ENCODE results near the gene TREML1.
"Not testable (repeated sequence)": the region's sequence is repeated elsewhere in the genome, so short reads cannot be mapped to it uniquely, and the experiment has no call there.

The TREML1 gene

DNA sequence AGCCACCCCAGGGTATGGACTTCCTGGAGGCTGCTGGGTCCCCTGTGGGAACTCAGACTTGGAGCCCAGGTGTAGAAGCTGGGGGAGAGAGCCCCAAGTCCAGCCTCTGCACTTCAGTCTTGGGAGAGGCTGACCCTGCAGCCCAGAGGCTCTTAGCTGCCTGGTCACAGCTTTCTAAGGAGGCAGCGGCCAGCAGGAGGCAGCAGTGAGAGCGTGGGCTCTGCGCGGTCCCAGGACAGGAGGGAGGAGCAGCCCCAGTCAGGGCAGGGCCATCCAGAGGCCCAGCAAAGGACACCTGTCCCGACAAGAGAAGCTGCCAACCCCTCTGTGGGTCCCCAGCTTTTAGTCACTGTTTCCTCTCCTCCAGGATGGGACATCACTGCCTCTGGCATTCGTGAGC is 37.4 kb upstream of the TREML1 start:
- Histone ChIP-seq H3K4me3 (ENCODE audit: severe bottlenecking) (no peak overlapping the region), H3K9me3 (ENCODE audit: severe bottlenecking) (no peaks in the 10 kb centered on the region), H3K27ac (ENCODE audit: poor library complexity, severe bottlenecking) (no peak overlapping the region), H3K4me1 (ENCODE audit: insufficient read depth, poor library complexity, severe bottlenecking) (no peaks in the 10 kb centered on the region), H3K27me3 (ENCODE audit: insufficient read depth, poor library complexity, severe bottlenecking) (peaks cover 5% of the 10 kb centered on the region), H3K36me3 (ENCODE audit: low read depth) (no peaks in the 10 kb centered on the region)
- ATAC-seq (ENCODE audit: low read depth), result no peak; the same call in 2 of the 3 replicates
- TF ChIP-seq, protein P1, sequence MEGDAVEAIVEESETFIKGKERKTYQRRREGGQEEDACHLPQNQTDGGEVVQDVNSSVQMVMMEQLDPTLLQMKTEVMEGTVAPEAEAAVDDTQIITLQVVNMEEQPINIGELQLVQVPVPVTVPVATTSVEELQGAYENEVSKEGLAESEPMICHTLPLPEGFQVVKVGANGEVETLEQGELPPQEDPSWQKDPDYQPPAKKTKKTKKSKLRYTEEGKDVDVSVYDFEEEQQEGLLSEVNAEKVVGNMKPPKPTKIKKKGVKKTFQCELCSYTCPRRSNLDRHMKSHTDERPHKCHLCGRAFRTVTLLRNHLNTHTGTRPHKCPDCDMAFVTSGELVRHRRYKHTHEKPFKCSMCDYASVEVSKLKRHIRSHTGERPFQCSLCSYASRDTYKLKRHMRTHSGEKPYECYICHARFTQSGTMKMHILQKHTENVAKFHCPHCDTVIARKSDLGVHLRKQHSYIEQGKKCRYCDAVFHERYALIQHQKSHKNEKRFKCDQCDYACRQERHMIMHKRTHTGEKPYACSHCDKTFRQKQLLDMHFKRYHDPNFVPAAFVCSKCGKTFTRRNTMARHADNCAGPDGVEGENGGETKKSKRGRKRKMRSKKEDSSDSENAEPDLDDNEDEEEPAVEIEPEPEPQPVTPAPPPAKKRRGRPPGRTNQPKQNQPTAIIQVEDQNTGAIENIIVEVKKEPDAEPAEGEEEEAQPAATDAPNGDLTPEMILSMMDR (IDR thresholded peaks at IDR 0.05; ENCODE audit: poor library complexity, severe bottlenecking), result peak; percentile 16
- DNase-seq (ENCODE audit: low spot score), result no peak

DNA sequence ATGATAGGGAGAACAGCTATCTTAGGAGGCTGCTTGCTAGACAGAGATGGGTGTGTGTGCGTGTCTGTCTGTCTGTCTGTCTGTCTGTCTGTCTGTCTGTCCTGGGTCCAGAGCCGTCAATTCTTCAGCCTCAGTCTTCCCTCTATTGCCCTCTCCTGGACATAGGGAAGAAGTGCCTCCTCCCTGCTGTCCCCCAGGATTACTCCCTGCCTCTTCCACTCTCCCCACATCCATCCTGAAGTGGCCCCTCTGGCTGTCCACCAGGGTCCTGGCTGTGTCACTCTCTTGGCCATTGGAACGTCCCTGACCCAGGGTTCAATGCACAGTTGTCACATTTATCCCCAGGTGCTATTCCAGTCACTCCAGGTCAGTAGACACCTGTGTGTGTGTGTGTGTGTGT is 36.6 kb upstream of the TREML1 start:
- ATAC-seq (ENCODE audit: low read depth), result no peak
- H3K4me3 ChIP-seq (ENCODE audit: severe bottlenecking), result no peak overlapping the region
- H3K27ac ChIP-seq (ENCODE audit: poor library complexity, severe bottlenecking), result no peak overlapping the region
- no peak for DNase-seq (ENCODE audit: low spot score)
- H3K27me3 ChIP-seq (ENCODE audit: insufficient read depth, poor library complexity, severe bottlenecking), result no peaks in the 10 kb centered on the region
- TF ChIP-seq, protein P1 (IDR thresholded peaks at IDR 0.05; ENCODE audit: poor library complexity, severe bottlenecking), result no peak
- no peaks in the 10 kb centered on the region for H3K9me3 ChIP-seq (ENCODE audit: severe bottlenecking)
- no peaks in the 10 kb centered on the region for H3K36me3 ChIP-seq (ENCODE audit: low read depth)
- H3K4me1 ChIP-seq (ENCODE audit: insufficient read depth, poor library complexity, severe bottlenecking), result no peaks in the 10 kb centered on the region

DNA sequence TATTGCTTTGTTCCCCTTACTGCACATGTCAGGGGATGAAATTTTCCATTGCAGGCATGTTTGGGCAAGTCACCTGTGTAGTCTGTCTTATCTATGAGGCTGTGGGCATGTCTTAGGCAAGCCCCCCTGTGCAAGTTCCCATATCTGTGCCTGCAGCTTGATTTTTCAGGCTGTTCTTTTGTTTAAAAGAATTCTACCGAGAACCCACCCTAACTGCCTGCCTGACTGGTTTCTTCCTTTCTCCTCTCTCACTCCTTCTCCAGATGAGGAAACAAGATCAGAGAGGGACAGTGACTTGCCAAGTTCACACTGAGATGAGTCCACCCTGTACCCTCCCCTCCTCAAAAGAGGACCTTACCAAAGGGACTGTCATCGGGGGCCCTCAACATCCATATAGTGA is 35.8 kb upstream of the TREML1 start:
- Histone ChIP-seq H3K27me3 (ENCODE audit: insufficient read depth, poor library complexity, severe bottlenecking) (no peaks in the 10 kb centered on the region), H3K36me3 (ENCODE audit: low read depth) (no peaks in the 10 kb centered on the region), H3K27ac (ENCODE audit: poor library complexity, severe bottlenecking) (no peak overlapping the region), H3K4me1 (ENCODE audit: insufficient read depth, poor library complexity, severe bottlenecking) (no peaks in the 10 kb centered on the region), H3K4me3 (ENCODE audit: severe bottlenecking) (no peak overlapping the region), H3K9me3 (ENCODE audit: severe bottlenecking) (no peaks in the 10 kb centered on the region)
- ATAC-seq (ENCODE audit: low read depth), result no peak
- DNase-seq (ENCODE audit: low spot score), result no peak
- TF ChIP-seq, protein P1 (IDR thresholded peaks at IDR 0.05; ENCODE audit: poor library complexity, severe bottlenecking), result no peak

DNA sequence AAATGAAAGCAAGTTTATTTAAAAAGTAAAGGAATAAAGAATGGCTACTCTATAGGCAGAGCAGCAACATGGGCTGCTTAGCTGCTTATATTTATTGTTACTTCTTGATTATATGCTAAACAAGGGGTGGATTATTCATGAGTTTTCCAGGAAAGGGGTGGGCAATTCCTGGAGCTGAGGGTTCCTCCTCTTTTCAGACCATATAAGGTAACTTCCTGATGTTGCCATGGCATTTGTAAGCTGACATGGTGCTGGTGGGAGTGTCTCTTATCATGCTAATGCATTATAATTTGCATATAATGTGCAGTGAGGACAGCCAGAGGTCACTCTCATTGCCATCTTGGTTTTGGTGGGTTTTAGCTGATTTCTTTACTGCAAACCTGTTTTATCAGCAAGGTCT is 34.9 kb upstream of the TREML1 start:
- ATAC-seq (ENCODE audit: low read depth); H3K4me3 ChIP-seq (ENCODE audit: severe bottlenecking); H3K27ac ChIP-seq (ENCODE audit: poor library complexity, severe bottlenecking); H3K27me3 ChIP-seq (ENCODE audit: insufficient read depth, poor library complexity, severe bottlenecking); DNase-seq (ENCODE audit: low spot score); H3K4me1 ChIP-seq (ENCODE audit: insufficient read depth, poor library complexity, severe bottlenecking); H3K36me3 ChIP-seq (ENCODE audit: low read depth); H3K9me3 ChIP-seq (ENCODE audit: severe bottlenecking): not testable (repeated sequence)

DNA sequence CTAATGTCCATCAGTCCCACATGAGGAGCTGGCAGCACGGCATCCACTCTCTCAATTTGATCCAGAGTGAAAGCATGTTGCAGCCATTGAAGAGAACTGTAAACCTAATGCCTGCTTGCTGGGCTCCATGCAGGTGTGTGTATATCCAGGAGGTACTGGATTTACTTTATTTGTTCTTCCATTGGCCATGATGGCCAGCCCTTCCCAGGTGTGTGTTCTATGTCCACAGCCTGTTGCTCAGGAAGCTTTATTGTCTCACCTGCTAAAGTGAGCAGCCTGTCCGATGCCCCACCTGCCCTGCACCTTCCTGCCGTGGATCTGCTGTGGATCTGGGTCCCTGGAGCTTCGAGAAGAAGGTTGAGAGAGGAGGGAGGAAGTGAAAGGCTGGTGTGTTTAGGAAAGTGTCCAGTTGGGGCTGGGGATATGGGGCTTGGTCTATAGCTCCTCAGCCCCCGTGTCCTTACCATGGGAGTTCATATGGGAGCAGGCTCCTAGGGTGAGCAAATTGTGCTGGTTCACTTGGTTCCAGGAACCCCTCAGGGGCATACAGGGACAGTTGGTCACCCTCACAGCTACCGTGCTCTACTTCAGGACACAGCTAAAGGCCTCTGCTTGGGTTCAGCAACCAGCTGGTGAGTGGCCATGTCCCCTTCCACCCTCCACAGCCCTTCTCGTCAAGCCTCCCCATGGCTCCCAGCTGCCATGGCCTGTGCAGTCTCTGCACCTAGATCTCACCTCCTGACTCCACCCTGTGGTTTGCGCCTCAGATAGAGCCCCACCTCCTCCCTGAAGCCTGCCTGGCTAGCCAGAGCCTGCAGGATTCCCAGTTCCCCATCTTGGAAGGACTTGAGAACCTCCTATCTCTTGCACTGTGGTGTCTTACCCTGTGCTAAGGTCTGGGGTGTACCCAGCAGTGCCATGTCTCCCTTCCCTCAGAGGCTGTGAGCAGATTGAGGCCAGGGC is 34.1 kb upstream of the TREML1 start:
- H3K9me3 ChIP-seq (ENCODE audit: severe bottlenecking), result no peaks in the 10 kb centered on the region
- no peaks in the 10 kb centered on the region for H3K4me1 ChIP-seq (ENCODE audit: insufficient read depth, poor library complexity, severe bottlenecking)
- H3K36me3 ChIP-seq (ENCODE audit: low read depth), result no peaks in the 10 kb centered on the region
- ATAC-seq (ENCODE audit: low read depth) (no peak), DNase-seq (ENCODE audit: low spot score) (no peak)
- H3K4me3 ChIP-seq (ENCODE audit: severe bottlenecking), result no peak overlapping the region
- TF ChIP-seq, protein P1 (IDR thresholded peaks at IDR 0.05; ENCODE audit: poor library complexity, severe bottlenecking), result no peak
- no peaks in the 10 kb centered on the region for H3K27me3 ChIP-seq (ENCODE audit: insufficient read depth, poor library complexity, severe bottlenecking)
- no peak overlapping the region for H3K27ac ChIP-seq (ENCODE audit: poor library complexity, severe bottlenecking)
